Prostate gland (tissue), 2 donors: ENCODE measurements around the gene MYMK. TPM values are rescaled to one million over a fixed set of nuclear protein-coding genes. Genes with fewer than 3 reads are reported as not detected.
A peak's percentile ranks its signal among the peaks of the same experiment; 100 is the strongest.

Source experiments
- DNase-seq: peaks from one replicate; pipeline ENCODE4 v3.0.0-alpha.2; 2019; ENCODE audit warnings: low spot score
- H3K27ac ChIP-seq, 2 donors: fragments of 200-600 bp; sonication (generic); 2 replicates each; pipeline ENCODE4 v1.5.1; 2017 to 2019
- H3K27me3 ChIP-seq: fragments of 200-600 bp; sonication (generic); replicated peaks from 2 replicates; pipeline ENCODE4 v1.5.1; 2019; ENCODE audit not compliant: insufficient read depth
- H3K36me3 ChIP-seq, 2 donors: fragments of 200-600 bp; sonication (generic); 1 replicate in 1 of 2; 2 replicates in 1 of 2; pipeline versions ENCODE4 v1.5.1 to v1.8.1; 2017 to 2019
- H3K4me1 ChIP-seq: fragments of 200-600 bp; sonication (generic); replicated peaks from 2 replicates; pipeline ENCODE4 v1.5.1; 2019
- H3K4me3 ChIP-seq, 2 donors: fragments of 200-600 bp; sonication (generic); 2 replicates each; pipeline ENCODE4 v1.5.1; 2017 to 2019
- H3K9me3 ChIP-seq: fragments of 200-600 bp; sonication (generic); 2 replicates; pipeline ENCODE4 v1.5.1; 2017
- CTCF ChIP-seq, 4 experiments: fragments of 200-600 bp in 2 of 4; fragments of 450-650 bp in 2 of 4; sonication (generic) in 2 of 4; IDR thresholded peaks; 1 replicate in 3 of 4; 2 replicates in 1 of 4; pipeline ENCODE4 v1.5.1; 2016 to 2019; ENCODE audit warnings: antibody characterized with exemption in 4 of 4, mild to moderate bottlenecking in 2 of 4, moderate library complexity in 2 of 4
- POLR2A ChIP-seq: fragments of 450-650 bp; IDR thresholded peaks from one replicate; pipeline ENCODE4 v1.6.1; 2016; ENCODE audit warnings: antibody characterized with exemption, mild to moderate bottlenecking
- POLR2AphosphoS5 ChIP-seq: sonication (generic); formaldehyde crosslinking; IDR thresholded peaks from one replicate; pipeline ENCODE4 v1.6.1; 2017; ENCODE audit warnings: antibody characterized with exemption
- WGBS: methylation state at CpG from one replicate; pipeline ENCODE4 v1.1.5; 2018; 5-methylcytosine and 5-hydroxymethylcytosine counted together
- intact Hi-C: fragments of 100-400 bp; cut with DNase I; formaldehyde crosslinking; loops from one replicate; pipeline ENCODE4 v1.14.2; 2022
- total RNA-seq, 2 donors: library from RNA; depleted of rRNA; stranded (reverse); fragments of >200 nt; gene quantifications; one replicate each; pipeline ENCODE4 v1.1.0, GENCODE V29; 2016

The MYMK gene
- total RNA-seq, 2 donors from 2014 or later = not detected

- H3K9me3 ChIP-seq = no peaks in the 10 kb centered on the region
- H3K27me3 ChIP-seq = no peaks in the 10 kb centered on the region
- intact Hi-C loops = no loop called here
- DNase-seq = no peak
- no peak overlapping the region for H3K4me3 ChIP-seq
- no peaks in the 10 kb centered on the region for H3K4me1 ChIP-seq
- 84% methylated on average over 19 of the region's 22 CpGs for WGBS
- no peak overlapping the region for H3K27ac ChIP-seq
- H3K36me3 ChIP-seq = no peaks in the 10 kb centered on the region
- no peak for TF ChIP-seq POLR2A
- TF ChIP-seq CTCF (IDR thresholded peaks at IDR 0.05) = no peak
- no peak for TF ChIP-seq POLR2AphosphoS5
These were observed 15.4 kb upstream of the MYMK start for GRCh38 chr9:133539991-133540697.

- Histone ChIP-seq H3K36me3 (no peaks in the 10 kb centered on the region), H3K9me3 (no peaks in the 10 kb centered on the region), H3K4me1 (peaks cover 6% of the 10 kb centered on the region), H3K27me3 (no peaks in the 10 kb centered on the region), H3K27ac (no peak overlapping the region), H3K4me3 (no peak overlapping the region)
- WGBS = 72% methylated on average over 37 of the region's 47 CpGs
- intact Hi-C loops = no loop called here
- TF ChIP-seq POLR2A (no peak), CTCF (IDR thresholded peaks at IDR 0.05) (no peak), POLR2AphosphoS5 (no peak)
- no peak for DNase-seq
These were observed 14.4 kb upstream of the MYMK start for GRCh38 chr9:133538851-133539833.

- 37% methylated on average over 14 of the region's 14 CpGs for WGBS
- Histone ChIP-seq H3K4me1 (peaks cover 6% of the 10 kb centered on the region), H3K9me3 (no peaks in the 10 kb centered on the region), H3K27me3 (no peaks in the 10 kb centered on the region), H3K27ac (no peak overlapping the region), H3K36me3 (no peaks in the 10 kb centered on the region), H3K4me3 (no peak overlapping the region)
- intact Hi-C loops = no loop called here
- TF ChIP-seq CTCF (IDR thresholded peaks at IDR 0.05) = no peak
- no peak for TF ChIP-seq POLR2AphosphoS5
- TF ChIP-seq POLR2A = no peak
- DNase-seq = peak; percentile 55
These were observed 13.4 kb upstream of the MYMK start for GRCh38 chr9:133538176-133538575.

- Histone ChIP-seq H3K36me3 (no peaks in the 10 kb centered on the region), H3K27me3 (no peaks in the 10 kb centered on the region), H3K27ac (no peak overlapping the region), H3K4me1 (peaks cover 6% of the 10 kb centered on the region), H3K4me3 (no peak overlapping the region), H3K9me3 (no peaks in the 10 kb centered on the region)
- DNase-seq = no peak
- intact Hi-C loops = loop anchor here (2.0 kb wide), 1 partner anchor 48 kb away; no protein-coding TSS in a partner anchor
- TF ChIP-seq POLR2AphosphoS5 (no peak), CTCF (IDR thresholded peaks at IDR 0.05) (no peak), POLR2A (no peak)
- WGBS = 83% methylated on average over 16 of the region's 16 CpGs
These were observed 12.5 kb upstream of the MYMK start for GRCh38 chr9:133537257-133537656.
